HG03095 (cell line): ENCODE results near the gene MAGI2.
"Not testable (repeated sequence)": the region's sequence is repeated elsewhere in the genome, so short reads cannot be mapped to it uniquely, and the experiment has no call there.

Experiments used
- ATAC-seq: cut with Tn5 transposase; IDR thresholded peaks from one replicate; pipeline ENCODE4 v1.9.1; 2021; ENCODE audit warnings: moderate library complexity; ENCODE audit not compliant: unreplicated experiment

MAGI2 gene

GRCh38 chr7:78329001-78329655 lies 1124.3 kb downstream of the MAGI2 start:
- ATAC-seq: no peak

GRCh38 chr7:78327718-78328117 lies 1125.7 kb downstream of the MAGI2 start:
- no peak for ATAC-seq

GRCh38 chr7:78326876-78327275 lies 1126.6 kb downstream of the MAGI2 start:
- no peak for ATAC-seq

- no peak for ATAC-seq
Observed at GRCh38 chr7:78326189-78326588, 1127.3 kb downstream of the MAGI2 start.

- ATAC-seq: no peak
Observed at GRCh38 chr7:78323118-78323517, 1130.3 kb downstream of the MAGI2 start.

- not testable (repeated sequence) for ATAC-seq
Observed at GRCh38 chr7:78322231-78322630, 1131.2 kb downstream of the MAGI2 start.

GRCh38 chr7:78317371-78317770 lies 1136.1 kb downstream of the MAGI2 start:
- ATAC-seq: no peak

- ATAC-seq: no peak
Observed at GRCh38 chr7:78316110-78316509, 1137.4 kb downstream of the MAGI2 start.

- no peak for ATAC-seq
Observed at GRCh38 chr7:78315119-78315518, 1138.3 kb downstream of the MAGI2 start.

- no peak for ATAC-seq
Observed at GRCh38 chr7:78311181-78311580, 1142.3 kb downstream of the MAGI2 start.

- ATAC-seq: no peak
Observed at GRCh38 chr7:78307892-78308291, 1145.6 kb downstream of the MAGI2 start.

- no peak for ATAC-seq
Observed at GRCh38 chr7:78306634-78307033, 1146.8 kb downstream of the MAGI2 start.

GRCh38 chr7:78301407-78301806 lies 1152.1 kb downstream of the MAGI2 start:
- no peak for ATAC-seq

- ATAC-seq: no peak
Observed at GRCh38 chr7:78299088-78299487, 1154.4 kb downstream of the MAGI2 start.

- no peak for ATAC-seq
Observed at GRCh38 chr7:78296644-78297371, 1156.7 kb downstream of the MAGI2 start.

GRCh38 chr7:78296046-78296597 lies 1157.3 kb downstream of the MAGI2 start:
- ATAC-seq: no peak

- not testable (repeated sequence) for ATAC-seq
Observed at GRCh38 chr7:78289471-78289870, 1164.0 kb downstream of the MAGI2 start.

GRCh38 chr7:78284945-78285344 lies 1168.5 kb downstream of the MAGI2 start:
- ATAC-seq: no peak

- no peak for ATAC-seq
Observed at GRCh38 chr7:78280276-78280675, 1173.2 kb downstream of the MAGI2 start.

GRCh38 chr7:78279457-78279856 lies 1174.0 kb downstream of the MAGI2 start:
- ATAC-seq: no peak

- no peak for ATAC-seq
Observed at GRCh38 chr7:78279032-78279431, 1174.4 kb downstream of the MAGI2 start.

- ATAC-seq: no peak
Observed at GRCh38 chr7:78267141-78267540, 1186.3 kb downstream of the MAGI2 start.
